GM20000 (cell line): ENCODE results near the gene TERB1.

Experiments used
- DNase-seq: peaks from one replicate; pipeline ENCODE4 v3.0.0; 2012; ENCODE audit warnings: low spot score
- CTCF ChIP-seq: IDR thresholded peaks from 2 replicates; pipeline ENCODE4 v1.5.1; 2012; ENCODE audit warnings: mild to moderate bottlenecking, control low read depth; ENCODE audit errors: extremely low read depth, missing control alignments

The TERB1 gene

GRCh38 chr16:66731101-66731500, 70.3 kb downstream of the TERB1 start:
- TF ChIP-seq CTCF: no peak
- no peak for DNase-seq

- TF ChIP-seq CTCF: no peak
- no peak for DNase-seq
Measured at GRCh38 chr16:66728804-66729203, 72.6 kb downstream of the TERB1 start.

- peak; percentile 61 for DNase-seq
- TF ChIP-seq CTCF: peak; percentile 22
Measured at GRCh38 chr16:66728117-66728787, 73.1 kb downstream of the TERB1 start.

GRCh38 chr16:66720766-66721165, 80.6 kb downstream of the TERB1 start:
- TF ChIP-seq CTCF: no peak
- no peak for DNase-seq

- TF ChIP-seq CTCF: no peak
- DNase-seq: no peak
Measured at GRCh38 chr16:66719246-66719645, 82.1 kb downstream of the TERB1 start.

GRCh38 chr16:66717776-66718175, 83.6 kb downstream of the TERB1 start:
- DNase-seq: no peak
- TF ChIP-seq CTCF: no peak

- no peak for TF ChIP-seq CTCF
- DNase-seq: peak; percentile 18
Measured at GRCh38 chr16:66717112-66717675, 84.2 kb downstream of the TERB1 start.
